ENCODE data around the gene MZB1.
A peak's percentile ranks its signal among the peaks of the same experiment; 100 is the strongest.

Gene MZB1

GRCh38 chr5:139407517-139407916 is 17.8 kb upstream of the MZB1 start:
- Histone ChIP-seq H3K9me3 (no peaks in the 10 kb centered on the region), H3K27me3 (no peaks in the 10 kb centered on the region), H3K4me1 (peaks cover 4% of the 10 kb centered on the region), H3K36me3 (no peaks in the 10 kb centered on the region), H3K4me3 (ENCODE audit: low read depth, low read length) (no peak overlapping the region)
- no peak for DNase-seq
- TF ChIP-seq CTCF (IDR thresholded peaks at IDR 0.05; ENCODE audit: low read depth, low read length) = no peak

GRCh38 chr5:139406963-139407362 is 17.2 kb upstream of the MZB1 start:
- Histone ChIP-seq H3K9me3 (no peaks in the 10 kb centered on the region), H3K36me3 (no peaks in the 10 kb centered on the region), H3K4me1 (peaks cover 4% of the 10 kb centered on the region), H3K4me3 (ENCODE audit: low read depth, low read length) (no peak overlapping the region), H3K27me3 (no peaks in the 10 kb centered on the region)
- no peak for TF ChIP-seq CTCF (IDR thresholded peaks at IDR 0.05; ENCODE audit: low read depth, low read length)
- DNase-seq = no peak

GRCh38 chr5:139404484-139404840 is 14.7 kb upstream of the MZB1 start:
- Histone ChIP-seq H3K9me3 (no peaks in the 10 kb centered on the region), H3K36me3 (no peaks in the 10 kb centered on the region), H3K27me3 (no peaks in the 10 kb centered on the region), H3K4me3 (ENCODE audit: low read depth, low read length) (peak overlapping the region; percentile 78), H3K4me1 (peaks cover 4% of the 10 kb centered on the region)
- TF ChIP-seq CTCF (IDR thresholded peaks at IDR 0.05; ENCODE audit: low read depth, low read length) = no peak
- no peak for DNase-seq

GRCh38 chr5:139403787-139404483 is 14.2 kb upstream of the MZB1 start, which contains the start of gene SPATA24:
Gene SPATA24 (minus strand): TSS chr5:139404089. CDS start chr5:139404060, 29 bp downstream.
- peak; percentile 98 for DNase-seq
- no peaks in the 10 kb centered on the region for H3K27me3 ChIP-seq
- H3K4me1 ChIP-seq = peaks cover 4% of the 10 kb centered on the region
- no peaks in the 10 kb centered on the region for H3K36me3 ChIP-seq
- no peak for TF ChIP-seq CTCF (IDR thresholded peaks at IDR 0.05; ENCODE audit: low read depth, low read length)
- H3K9me3 ChIP-seq = no peaks in the 10 kb centered on the region
- peak within 1 kb of the TSS; percentile 78 for H3K4me3 ChIP-seq (ENCODE audit: low read depth, low read length)

GRCh38 chr5:139403418-139403786 is 13.7 kb upstream of the MZB1 start:
- Histone ChIP-seq H3K36me3 (no peaks in the 10 kb centered on the region), H3K4me3 (ENCODE audit: low read depth, low read length) (peak overlapping the region; percentile 78), H3K9me3 (no peaks in the 10 kb centered on the region), H3K4me1 (peaks cover 4% of the 10 kb centered on the region), H3K27me3 (no peaks in the 10 kb centered on the region)
- TF ChIP-seq CTCF (IDR thresholded peaks at IDR 0.05; ENCODE audit: low read depth, low read length) = no peak
- no peak for DNase-seq

- peak; percentile 53 for DNase-seq
- Histone ChIP-seq H3K27me3 (no peaks in the 10 kb centered on the region), H3K4me3 (ENCODE audit: low read depth, low read length) (no peak overlapping the region), H3K9me3 (no peaks in the 10 kb centered on the region), H3K36me3 (no peaks in the 10 kb centered on the region), H3K4me1 (peaks cover 4% of the 10 kb centered on the region)
- peak; percentile 61 for TF ChIP-seq CTCF (IDR thresholded peaks at IDR 0.05; ENCODE audit: low read depth, low read length)
Observed at GRCh38 chr5:139402561-139403158, 12.9 kb upstream of the MZB1 start.
